ENCODE data around the gene TSFM.

- no peak for TF ChIP-seq EZH2 (IDR thresholded peaks at IDR 0.05; ENCODE audit: insufficient read depth, poor library complexity, severe bottlenecking)
- no peak for TF ChIP-seq EZH2phosphoT487 (IDR thresholded peaks at IDR 0.05; ENCODE audit: insufficient read depth, low read depth)
Observed at GRCh38 chr12:57777367-57777766, 5.2 kb upstream of the TSFM start.

Data from GM23248 (cell line).